Nephron (organoid): ENCODE data around the gene RXRA.

ENCODE experiments used
- H3K27ac Mint-ChIP-seq, 3 experiments: 2 replicates each; pipeline ENCODE4 v1.8.0; 2020; ENCODE audit warnings: mixed read lengths in 3 of 3, mild to moderate bottlenecking in 2 of 3, moderate library complexity in 1 of 3
- H3K27me3 Mint-ChIP-seq: 2 replicates; pipeline ENCODE4 v1.8.0; 2021; ENCODE audit warnings: low read depth, mild to moderate bottlenecking, moderate library complexity, mixed read lengths
- H3K36me3 Mint-ChIP-seq: 2 replicates; pipeline ENCODE4 v1.8.0; 2020; ENCODE audit warnings: low read depth, mixed read lengths
- H3K4me1 Mint-ChIP-seq: 2 replicates; pipeline ENCODE4 v1.8.0; 2020; ENCODE audit warnings: mixed read lengths
- H3K4me3 Mint-ChIP-seq, 3 experiments: 2 replicates each; pipeline ENCODE4 v1.8.0; 2020; ENCODE audit warnings: mild to moderate bottlenecking in 3 of 3, mixed read lengths in 3 of 3, moderate library complexity in 2 of 3
- H3K9me3 Mint-ChIP-seq: 2 replicates; pipeline ENCODE4 v1.8.0; 2020; ENCODE audit warnings: mixed read lengths
- CTCF ChIP-seq, 3 experiments: fragments of 200-600 bp; sonication (generic); IDR thresholded peaks; one replicate each; pipeline ENCODE4 v1.5.0; 2021; ENCODE audit warnings: antibody characterized with exemption in 3 of 3; ENCODE audit not compliant: unreplicated experiment in 3 of 3

Gene RXRA

GRCh38 chr9:134291961-134292871, 34.0 kb upstream of the RXRA start:
- no peaks in the 10 kb centered on the region for H3K9me3 Mint-ChIP-seq

GRCh38 chr9:134293031-134293521, 33.2 kb upstream of the RXRA start:
- TF ChIP-seq CTCF (IDR thresholded peaks at IDR 0.05; ENCODE audit: unreplicated experiment in 3 of 3): no peak
- peaks cover 42% of the 10 kb centered on the region for H3K27me3 Mint-ChIP-seq
- no peak overlapping the region for H3K4me3 Mint-ChIP-seq
- no peaks in the 10 kb centered on the region for H3K36me3 Mint-ChIP-seq
- no peak overlapping the region for H3K27ac Mint-ChIP-seq
- no peaks in the 10 kb centered on the region for H3K9me3 Mint-ChIP-seq
- H3K4me1 Mint-ChIP-seq: peaks cover 8% of the 10 kb centered on the region

More at GRCh38 chr9:134291961-134292871, 34.0 kb upstream of the RXRA start:
- Mint-ChIP-seq H3K27me3 (peaks cover 43% of the 10 kb centered on the region), H3K27ac (no peak overlapping the region), H3K4me1 (peaks cover 12% of the 10 kb centered on the region), H3K4me3 (no peak overlapping the region), H3K36me3 (no peaks in the 10 kb centered on the region)
- no peak for TF ChIP-seq CTCF (IDR thresholded peaks at IDR 0.05; ENCODE audit: unreplicated experiment in 3 of 3)

- Mint-ChIP-seq H3K36me3 (no peaks in the 10 kb centered on the region), H3K27ac (peak overlapping the region in 2 of 3 experiments; percentile 73 to 85), H3K4me3 (no peak overlapping the region), H3K9me3 (no peaks in the 10 kb centered on the region), H3K4me1 (peaks cover 6% of the 10 kb centered on the region), H3K27me3 (peaks cover 42% of the 10 kb centered on the region)
- TF ChIP-seq CTCF (IDR thresholded peaks at IDR 0.05; ENCODE audit: unreplicated experiment in 3 of 3): no peak
These were observed 32.6 kb upstream of the RXRA start for GRCh38 chr9:134293611-134294152.

- Mint-ChIP-seq H3K27ac (no peak overlapping the region), H3K27me3 (peaks cover 39% of the 10 kb centered on the region), H3K4me3 (no peak overlapping the region), H3K9me3 (no peaks in the 10 kb centered on the region), H3K36me3 (no peaks in the 10 kb centered on the region), H3K4me1 (peaks cover 6% of the 10 kb centered on the region)
- no peak for TF ChIP-seq CTCF (IDR thresholded peaks at IDR 0.05; ENCODE audit: unreplicated experiment in 3 of 3)
These were observed 31.8 kb upstream of the RXRA start for GRCh38 chr9:134294153-134295071.

GRCh38 chr9:134295101-134295745, 31.0 kb upstream of the RXRA start:
- Mint-ChIP-seq H3K27me3 (peaks cover 41% of the 10 kb centered on the region), H3K9me3 (no peaks in the 10 kb centered on the region), H3K4me1 (peaks cover 6% of the 10 kb centered on the region), H3K4me3 (no peak overlapping the region), H3K36me3 (no peaks in the 10 kb centered on the region), H3K27ac (no peak overlapping the region)
- no peak for TF ChIP-seq CTCF (IDR thresholded peaks at IDR 0.05; ENCODE audit: unreplicated experiment in 3 of 3)
